GM20000 (cell line): ENCODE results near the gene ZNF805.

ENCODE experiments used
- DNase-seq: peaks from one replicate; pipeline ENCODE4 v3.0.0; 2012; ENCODE audit warnings: low spot score
- TF ChIP-seq, protein P1 (sequence below): IDR thresholded peaks from 2 replicates; pipeline ENCODE4 v1.5.1; 2012; ENCODE audit warnings: mild to moderate bottlenecking, control low read depth; ENCODE audit errors: extremely low read depth, missing control alignments

The ZNF805 gene

DNA sequence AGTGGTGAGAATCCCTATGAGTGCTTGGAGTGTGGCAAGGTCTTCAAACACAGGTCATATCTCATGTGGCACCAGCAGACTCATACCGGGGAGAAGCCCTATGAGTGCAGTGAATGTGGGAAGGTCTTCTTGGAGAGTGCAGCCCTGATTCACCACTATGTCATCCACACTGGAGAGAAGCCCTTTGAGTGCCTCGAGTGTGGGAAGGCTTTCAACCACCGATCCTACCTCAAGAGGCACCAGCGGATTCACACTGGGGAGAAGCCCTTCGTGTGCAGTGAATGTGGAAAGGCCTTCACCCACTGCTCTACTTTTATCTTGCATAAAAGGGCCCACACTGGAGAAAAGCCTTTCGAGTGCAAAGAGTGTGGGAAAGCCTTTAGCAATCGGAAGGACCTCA, 28.3 kb upstream of the ZNF805 start:
- no peak for DNase-seq
- TF ChIP-seq, protein P1, sequence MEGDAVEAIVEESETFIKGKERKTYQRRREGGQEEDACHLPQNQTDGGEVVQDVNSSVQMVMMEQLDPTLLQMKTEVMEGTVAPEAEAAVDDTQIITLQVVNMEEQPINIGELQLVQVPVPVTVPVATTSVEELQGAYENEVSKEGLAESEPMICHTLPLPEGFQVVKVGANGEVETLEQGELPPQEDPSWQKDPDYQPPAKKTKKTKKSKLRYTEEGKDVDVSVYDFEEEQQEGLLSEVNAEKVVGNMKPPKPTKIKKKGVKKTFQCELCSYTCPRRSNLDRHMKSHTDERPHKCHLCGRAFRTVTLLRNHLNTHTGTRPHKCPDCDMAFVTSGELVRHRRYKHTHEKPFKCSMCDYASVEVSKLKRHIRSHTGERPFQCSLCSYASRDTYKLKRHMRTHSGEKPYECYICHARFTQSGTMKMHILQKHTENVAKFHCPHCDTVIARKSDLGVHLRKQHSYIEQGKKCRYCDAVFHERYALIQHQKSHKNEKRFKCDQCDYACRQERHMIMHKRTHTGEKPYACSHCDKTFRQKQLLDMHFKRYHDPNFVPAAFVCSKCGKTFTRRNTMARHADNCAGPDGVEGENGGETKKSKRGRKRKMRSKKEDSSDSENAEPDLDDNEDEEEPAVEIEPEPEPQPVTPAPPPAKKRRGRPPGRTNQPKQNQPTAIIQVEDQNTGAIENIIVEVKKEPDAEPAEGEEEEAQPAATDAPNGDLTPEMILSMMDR: no peak

DNA sequence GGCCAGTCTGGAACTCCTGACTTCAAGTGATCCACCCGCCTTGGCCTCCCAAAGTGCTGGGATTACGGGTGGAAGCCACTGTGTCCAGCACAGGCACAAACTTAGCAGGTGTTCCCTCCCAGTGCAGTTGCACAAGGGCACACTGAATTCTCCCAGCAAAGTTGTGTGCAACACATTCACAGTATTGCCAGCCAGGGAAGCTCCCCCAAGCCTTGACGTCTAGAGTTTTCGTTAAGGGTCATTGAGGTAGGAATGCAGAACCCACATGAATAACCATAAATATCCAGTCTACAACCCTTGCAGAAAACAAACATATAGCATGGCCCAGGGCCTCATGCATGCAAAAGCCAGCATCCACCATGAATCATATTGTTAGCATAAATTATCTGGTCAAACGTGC, 12.9 kb upstream of the ZNF805 start:
- DNase-seq: no peak
- TF ChIP-seq, protein P1: no peak

DNA sequence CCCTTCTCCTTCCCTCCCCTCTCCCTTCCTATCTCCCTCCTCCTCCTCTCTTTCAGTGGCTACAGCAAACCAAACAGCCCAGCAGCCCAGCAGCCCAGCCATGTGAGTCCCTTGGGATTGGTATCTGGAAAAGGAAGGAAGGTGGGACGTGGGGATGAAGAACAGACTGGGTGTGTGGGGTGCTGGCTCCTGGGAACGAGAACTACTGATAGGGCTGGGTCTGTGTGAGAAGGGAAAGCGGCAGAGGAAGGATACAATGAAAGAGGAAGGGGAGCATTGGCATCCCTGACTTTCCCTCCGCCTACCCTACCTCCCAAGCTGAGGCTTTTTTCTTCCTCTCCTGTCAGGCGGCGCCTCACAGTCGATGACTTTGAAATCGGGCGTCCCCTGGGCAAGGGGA, 8.7 kb upstream of the ZNF805 start:
- DNase-seq: no peak
- TF ChIP-seq, protein P1: no peak

DNA sequence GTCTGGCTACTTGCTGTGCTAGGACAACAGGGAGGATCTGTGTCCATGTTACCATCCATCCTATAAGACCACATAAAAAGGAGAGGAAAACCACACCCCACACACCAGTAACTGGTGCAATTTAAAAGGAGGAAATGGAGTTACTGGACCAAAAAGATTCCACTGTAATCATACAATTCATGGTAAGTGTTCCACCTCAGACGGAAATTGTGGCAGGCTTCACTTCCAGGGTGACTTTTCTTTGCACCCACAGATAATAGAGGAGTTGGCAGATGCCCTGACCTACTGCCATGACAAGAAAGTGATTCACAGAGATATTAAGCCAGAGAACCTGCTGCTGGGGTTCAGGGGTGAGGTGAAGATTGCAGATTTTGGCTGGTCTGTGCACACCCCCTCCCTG, 7.2 kb upstream of the ZNF805 start:
- DNase-seq: no peak
- TF ChIP-seq, protein P1: no peak

DNA sequence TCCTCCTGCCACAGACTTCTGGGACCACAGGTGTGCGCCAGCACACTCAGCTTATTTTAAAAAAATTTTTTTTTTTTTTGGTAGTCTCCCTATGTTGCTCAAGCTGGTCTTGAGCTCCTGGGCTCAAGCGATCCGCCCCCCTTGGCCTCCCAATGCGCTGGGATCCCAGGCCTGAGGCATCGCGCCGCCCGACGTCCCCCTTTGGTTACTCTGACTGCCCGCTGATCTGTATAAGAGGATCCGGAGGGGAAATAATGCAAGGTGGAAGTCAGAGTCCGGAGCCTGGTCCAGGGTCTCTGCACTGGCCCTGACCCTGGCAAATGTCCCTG, 486 bp upstream of the ZNF805 start:
- TF ChIP-seq, protein P1: no peak
- no peak for DNase-seq

DNA sequence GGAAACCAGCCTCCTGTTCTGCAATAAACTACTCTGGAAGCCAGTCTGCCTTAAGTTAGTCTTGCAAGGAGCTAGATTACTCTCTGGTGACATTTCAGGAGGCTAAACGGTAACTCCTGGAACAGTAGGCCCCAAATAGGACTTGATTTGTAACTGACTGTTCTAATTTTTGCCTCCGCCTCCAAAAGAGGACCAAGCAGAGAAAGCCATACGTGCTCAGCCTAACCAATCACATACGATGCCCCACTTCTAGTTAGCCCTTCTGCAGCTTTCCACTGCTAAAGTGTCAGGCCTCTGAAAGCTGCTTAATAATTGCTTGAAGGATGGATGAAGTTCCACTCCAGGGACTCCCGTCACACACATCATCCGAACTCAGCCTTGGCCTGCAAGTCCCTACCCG, 744 bp downstream of the ZNF805 start:
- TF ChIP-seq, protein P1: no peak
- no peak for DNase-seq

DNA sequence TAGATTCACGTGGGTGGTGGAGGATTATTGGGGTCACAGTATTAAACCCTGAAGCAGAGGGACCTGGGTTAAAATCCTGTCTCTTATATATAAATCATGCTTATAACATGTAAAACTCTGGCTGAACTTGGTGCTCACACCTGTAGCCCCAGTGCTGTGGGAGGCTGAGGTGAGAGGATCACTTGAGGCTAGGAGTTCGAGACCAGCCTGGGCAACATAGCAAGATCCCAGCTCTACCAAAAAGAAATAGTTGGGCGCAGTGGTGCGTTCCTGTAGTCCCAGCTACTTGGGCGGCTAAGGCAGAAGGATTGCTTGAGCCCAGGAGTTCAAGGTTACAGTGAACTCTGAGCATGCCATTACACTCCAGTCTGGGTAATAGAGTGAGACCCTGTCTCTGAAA, 2.4 kb downstream of the ZNF805 start:
- DNase-seq: no peak
- TF ChIP-seq, protein P1: no peak

DNA sequence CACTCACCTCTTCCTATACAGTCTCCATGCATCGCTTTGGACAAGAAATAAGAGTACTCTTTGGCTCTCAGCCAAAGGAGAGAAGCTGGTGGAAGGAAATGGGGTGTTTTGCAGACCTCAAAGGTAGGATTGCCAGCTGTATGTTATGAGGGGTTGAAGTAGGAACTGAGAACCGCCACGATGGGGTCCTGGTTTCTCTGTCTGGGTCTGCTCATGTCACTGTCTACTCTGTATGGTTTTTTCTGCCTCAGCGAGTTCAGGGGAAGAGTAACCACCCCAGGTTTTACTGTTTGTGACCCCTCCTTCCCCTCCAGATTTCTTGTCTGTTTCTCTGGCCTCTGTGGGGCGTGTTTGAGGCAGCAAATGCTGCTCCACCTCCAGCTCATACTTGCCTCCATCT, 4.1 kb downstream of the ZNF805 start:
- DNase-seq: no peak
- TF ChIP-seq, protein P1: no peak
